Liver (tissue), 3 donors: Measurements from ENCODE around the gene NUDT17.

Source experiments
- FOXA1 ChIP-seq: IDR thresholded peaks from 2 replicates; pipeline ENCODE4 v1.6.1; 2016; ENCODE audit warnings: antibody characterized with exemption
- GABPA ChIP-seq, 2 donors: IDR thresholded peaks in 1 of 2; conservative IDR thresholded peaks in 1 of 2; 2 replicates each; pipeline ENCODE4 v1.6.1; 2016; ENCODE audit warnings: antibody characterized with exemption in 2 of 2, mild to moderate bottlenecking in 1 of 2, moderate library complexity in 1 of 2
- HNF4A ChIP-seq, 2 donors: conservative IDR thresholded peaks; 2 replicates each; pipeline ENCODE4 v1.6.1; 2016; ENCODE audit warnings: antibody characterized with exemption in 2 of 2, mild to moderate bottlenecking in 2 of 2
- HNF4G ChIP-seq: IDR thresholded peaks from 2 replicates; pipeline ENCODE4 v1.6.1; 2016; ENCODE audit warnings: antibody characterized with exemption
- MAX ChIP-seq: IDR thresholded peaks from 2 replicates; pipeline ENCODE4 v1.6.1; 2016; ENCODE audit warnings: antibody characterized with exemption
- SP1 ChIP-seq: IDR thresholded peaks from 2 replicates; pipeline ENCODE4 v1.6.1; 2018; ENCODE audit warnings: antibody characterized with exemption, mild to moderate bottlenecking
- YY1 ChIP-seq: IDR thresholded peaks from 2 replicates; pipeline ENCODE4 v1.6.1; 2016; ENCODE audit warnings: antibody characterized with exemption, mild to moderate bottlenecking
- ZBTB33 ChIP-seq: IDR thresholded peaks from 2 replicates; pipeline ENCODE4 v1.6.1; 2016; ENCODE audit warnings: antibody characterized with exemption
- TF ChIP-seq, protein P1 (sequence below): fragments of 150-350 bp; IDR thresholded peaks from 2 replicates; pipeline ENCODE4 v1.5.1; 2017; ENCODE audit warnings: improper control_type of control experiment, low read depth, low read length; ENCODE audit not compliant: missing input control
- TF ChIP-seq, protein P2 (sequence below): IDR thresholded peaks from 2 replicates; pipeline ENCODE4 v1.6.1; 2016; ENCODE audit warnings: antibody characterized with exemption
- TF ChIP-seq, protein P3 (sequence below): IDR thresholded peaks from 2 replicates; pipeline ENCODE4 v1.6.1; 2016; ENCODE audit warnings: antibody characterized with exemption, mild to moderate bottlenecking
- donor health status: healthy.
- donor health status: healthy.

- TF ChIP-seq MAX (no peak), ZBTB33 (no peak), YY1 (no peak), GABPA (IDR thresholded peaks at IDR 0.05 in 1 of 2, conservative IDR thresholded peaks at IDR 0.05 in 1 of 2) (no peak), SP1 (no peak), HNF4A (conservative IDR thresholded peaks at IDR 0.05) (no peak), FOXA1 (no peak), HNF4G (no peak)
- TF ChIP-seq, protein P1, sequence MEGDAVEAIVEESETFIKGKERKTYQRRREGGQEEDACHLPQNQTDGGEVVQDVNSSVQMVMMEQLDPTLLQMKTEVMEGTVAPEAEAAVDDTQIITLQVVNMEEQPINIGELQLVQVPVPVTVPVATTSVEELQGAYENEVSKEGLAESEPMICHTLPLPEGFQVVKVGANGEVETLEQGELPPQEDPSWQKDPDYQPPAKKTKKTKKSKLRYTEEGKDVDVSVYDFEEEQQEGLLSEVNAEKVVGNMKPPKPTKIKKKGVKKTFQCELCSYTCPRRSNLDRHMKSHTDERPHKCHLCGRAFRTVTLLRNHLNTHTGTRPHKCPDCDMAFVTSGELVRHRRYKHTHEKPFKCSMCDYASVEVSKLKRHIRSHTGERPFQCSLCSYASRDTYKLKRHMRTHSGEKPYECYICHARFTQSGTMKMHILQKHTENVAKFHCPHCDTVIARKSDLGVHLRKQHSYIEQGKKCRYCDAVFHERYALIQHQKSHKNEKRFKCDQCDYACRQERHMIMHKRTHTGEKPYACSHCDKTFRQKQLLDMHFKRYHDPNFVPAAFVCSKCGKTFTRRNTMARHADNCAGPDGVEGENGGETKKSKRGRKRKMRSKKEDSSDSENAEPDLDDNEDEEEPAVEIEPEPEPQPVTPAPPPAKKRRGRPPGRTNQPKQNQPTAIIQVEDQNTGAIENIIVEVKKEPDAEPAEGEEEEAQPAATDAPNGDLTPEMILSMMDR, result no peak
- TF ChIP-seq, protein P2, sequence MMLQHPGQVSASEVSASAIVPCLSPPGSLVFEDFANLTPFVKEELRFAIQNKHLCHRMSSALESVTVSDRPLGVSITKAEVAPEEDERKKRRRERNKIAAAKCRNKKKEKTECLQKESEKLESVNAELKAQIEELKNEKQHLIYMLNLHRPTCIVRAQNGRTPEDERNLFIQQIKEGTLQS, result no peak
- TF ChIP-seq, protein P3, sequence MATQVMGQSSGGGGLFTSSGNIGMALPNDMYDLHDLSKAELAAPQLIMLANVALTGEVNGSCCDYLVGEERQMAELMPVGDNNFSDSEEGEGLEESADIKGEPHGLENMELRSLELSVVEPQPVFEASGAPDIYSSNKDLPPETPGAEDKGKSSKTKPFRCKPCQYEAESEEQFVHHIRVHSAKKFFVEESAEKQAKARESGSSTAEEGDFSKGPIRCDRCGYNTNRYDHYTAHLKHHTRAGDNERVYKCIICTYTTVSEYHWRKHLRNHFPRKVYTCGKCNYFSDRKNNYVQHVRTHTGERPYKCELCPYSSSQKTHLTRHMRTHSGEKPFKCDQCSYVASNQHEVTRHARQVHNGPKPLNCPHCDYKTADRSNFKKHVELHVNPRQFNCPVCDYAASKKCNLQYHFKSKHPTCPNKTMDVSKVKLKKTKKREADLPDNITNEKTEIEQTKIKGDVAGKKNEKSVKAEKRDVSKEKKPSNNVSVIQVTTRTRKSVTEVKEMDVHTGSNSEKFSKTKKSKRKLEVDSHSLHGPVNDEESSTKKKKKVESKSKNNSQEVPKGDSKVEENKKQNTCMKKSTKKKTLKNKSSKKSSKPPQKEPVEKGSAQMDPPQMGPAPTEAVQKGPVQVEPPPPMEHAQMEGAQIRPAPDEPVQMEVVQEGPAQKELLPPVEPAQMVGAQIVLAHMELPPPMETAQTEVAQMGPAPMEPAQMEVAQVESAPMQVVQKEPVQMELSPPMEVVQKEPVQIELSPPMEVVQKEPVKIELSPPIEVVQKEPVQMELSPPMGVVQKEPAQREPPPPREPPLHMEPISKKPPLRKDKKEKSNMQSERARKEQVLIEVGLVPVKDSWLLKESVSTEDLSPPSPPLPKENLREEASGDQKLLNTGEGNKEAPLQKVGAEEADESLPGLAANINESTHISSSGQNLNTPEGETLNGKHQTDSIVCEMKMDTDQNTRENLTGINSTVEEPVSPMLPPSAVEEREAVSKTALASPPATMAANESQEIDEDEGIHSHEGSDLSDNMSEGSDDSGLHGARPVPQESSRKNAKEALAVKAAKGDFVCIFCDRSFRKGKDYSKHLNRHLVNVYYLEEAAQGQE, result no peak
Observed at GRCh38 chr1:145886816-145887215, 41.4 kb downstream of the NUDT17 start.
